NB4 (cell line): ENCODE measurements around the gene ESR2.

Experiments used
- CTCF ChIP-seq: IDR thresholded peaks from one replicate; pipeline ENCODE4 v1.5.1; 2012; ENCODE audit warnings: low read depth, low read length
- MAX ChIP-seq: IDR thresholded peaks from 2 replicates; pipeline ENCODE4 v1.6.1; 2011; ENCODE audit warnings: low read depth, low read length
- MYC ChIP-seq: IDR thresholded peaks from 2 replicates; pipeline ENCODE4 v1.6.1; 2011; ENCODE audit warnings: low read depth, low read length
- POLR2A ChIP-seq: IDR thresholded peaks from 2 replicates; pipeline ENCODE4 v1.6.1; 2011; ENCODE audit warnings: mild to moderate bottlenecking; ENCODE audit not compliant: insufficient read length; ENCODE audit errors: extremely low read depth

DNA sequence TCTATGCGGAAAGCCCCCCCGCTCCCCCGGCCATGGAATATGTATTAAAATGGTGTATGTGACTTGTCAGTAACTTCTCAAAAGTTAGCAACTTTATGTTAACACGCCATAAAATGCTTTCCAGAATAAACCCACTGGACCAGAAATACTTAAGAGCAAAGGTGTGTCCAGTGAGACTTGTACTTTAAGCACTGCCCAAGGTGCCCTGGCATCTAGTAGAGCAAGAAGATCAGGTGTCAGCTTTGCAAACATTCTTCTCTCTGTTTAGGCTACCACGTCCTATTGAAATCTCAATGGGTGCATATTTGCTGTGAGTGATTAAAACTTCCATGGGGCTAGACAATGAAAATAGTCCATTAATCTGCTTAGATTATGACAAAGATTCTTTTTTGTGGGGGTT lies 201.2 kb downstream of the ESR2 start:
- TF ChIP-seq POLR2A, result no peak
- no peak for TF ChIP-seq CTCF
- TF ChIP-seq MAX, result no peak
- no peak for TF ChIP-seq MYC
